A549 (cell line): ENCODE results near the gene TAF7. TPM values are rescaled to one million over a fixed set of nuclear protein-coding genes. Genes with fewer than 3 reads are reported as not detected.

Source experiments
- ATAC-seq, 2 experiments: fragments of 200-7000 bp in 1 of 2; fragments of >200 bp in 1 of 2; cut with Nextera tagmentation in 1 of 2; cut with Tn5 transposase in 1 of 2; 3 replicates each; pipeline versions ENCODE4 v1.8.0 to v1.9.1; 2018 to 2020; ENCODE audit warnings: mild to moderate bottlenecking in 1 of 2, moderate library complexity in 1 of 2
- CTCF ChIA-PET: fragments of 300-600 bp; sonication (Branson Sonifier 250); formaldehyde crosslinking; extraction: SDS; loops from one replicate; lab custom pipeline; 2021; ENCODE audit warnings: antibody characterized with exemption, inconsistent platforms; lab: Yijun Ruan, JAX
- POLR2A ChIA-PET: fragments of 350-600 bp; formaldehyde crosslinking; extraction: SDS; loops from one replicate; lab custom pipeline; 2021; ENCODE audit warnings: antibody characterized with exemption, inconsistent platforms; lab: Yijun Ruan, JAX
- DNase-seq, 2 experiments: peaks; one replicate each; pipeline versions ENCODE4 v3.0.0 to v3.0.0-alpha.2; 2011 to 2016; ENCODE audit warnings: low read depth in 1 of 2, low spot score in 1 of 2
- FAIRE-seq: peaks from 2 replicates; lab custom pipeline; 2011; peaks lifted over from hg19 to GRCh38; lab: Jason Lieb, UNC
- H3K27ac ChIP-seq, 2 experiments: fragments of >200 bp; sonication (Bioruptor Twin); formaldehyde crosslinking; 3 replicates each; pipeline ENCODE4 v1.5.1; 2016 to 2017
- H3K4me1 ChIP-seq: fragments of >200 bp; sonication (Bioruptor Twin); formaldehyde crosslinking; 3 replicates; pipeline ENCODE4 v1.6.1; 2016
- H3K4me2 ChIP-seq: fragments of >200 bp; sonication (Bioruptor Twin); formaldehyde crosslinking; 3 replicates; pipeline ENCODE4 v1.6.1; 2016
- H3K4me3 ChIP-seq: fragments of >200 bp; sonication (Bioruptor Twin); formaldehyde crosslinking; 3 replicates; pipeline ENCODE4 v1.5.1; 2016
- H3K9me3 ChIP-seq: fragments of >200 bp; sonication (Bioruptor Twin); formaldehyde crosslinking; 3 replicates; pipeline ENCODE4 v1.6.1; 2016
- E2F6 ChIP-seq: IDR thresholded peaks from 2 replicates; pipeline ENCODE4 v1.6.1; 2012; ENCODE audit warnings: low read depth, borderline replicate concordance
- EHMT2 ChIP-seq: fragments of 200-600 bp; sonication (generic); IDR thresholded peaks from 2 replicates; pipeline ENCODE4 v1.6.1; 2016; ENCODE audit warnings: antibody characterized with exemption, low read depth, mild to moderate bottlenecking, moderate library complexity
- EP300 ChIP-seq, 2 experiments: fragments of >200 bp; sonication (Bioruptor Twin); formaldehyde crosslinking; IDR thresholded peaks; 2 replicates in 1 of 2; 3 replicates in 1 of 2; pipeline ENCODE4 v1.6.1; 2016 to 2017
- GATA3 ChIP-seq: IDR thresholded peaks from 2 replicates; pipeline ENCODE4 v1.6.1; 2012; ENCODE audit warnings: borderline replicate concordance
- HES2 ChIP-seq: fragments of >200 bp; sonication (Bioruptor Twin); formaldehyde crosslinking; IDR thresholded peaks from 2 replicates; pipeline ENCODE4 v1.6.1; 2016
- HOXB13 ChIP-seq: fragments of 250-450 bp; sonication (Bioruptor Pico); IDR thresholded peaks from 2 replicates; pipeline ENCODE4 v1.5.0; 2020; ENCODE audit warnings: low read depth, mild to moderate bottlenecking, moderate library complexity
- HOXB5 ChIP-seq: fragments of 250-450 bp; sonication (Bioruptor Pico); IDR thresholded peaks from 2 replicates; pipeline ENCODE4 v1.5.0; 2020; ENCODE audit warnings: mild to moderate bottlenecking, moderate library complexity
- JUNB ChIP-seq: fragments of >200 bp; sonication (Bioruptor Twin); formaldehyde crosslinking; IDR thresholded peaks from 2 replicates; pipeline ENCODE4 v1.6.1; 2016
- KDM1A ChIP-seq: fragments of 200-600 bp; sonication (generic); IDR thresholded peaks from 2 replicates; pipeline ENCODE4 v1.6.1; 2016; ENCODE audit warnings: low read depth, mild to moderate bottlenecking
- MAX ChIP-seq: IDR thresholded peaks from 2 replicates; pipeline ENCODE4 v1.6.1; 2012
- NPAS2 ChIP-seq: fragments of 250-450 bp; sonication (Bioruptor Pico); IDR thresholded peaks from 2 replicates; pipeline ENCODE4 v1.8.0; 2022; ENCODE audit warnings: mild to moderate bottlenecking, moderate library complexity, borderline replicate concordance
- RAD21 ChIP-seq, 2 experiments: fragments of >200 bp in 1 of 2; sonication (Bioruptor Twin) in 1 of 2; formaldehyde crosslinking in 1 of 2; IDR thresholded peaks in 1 of 2; conservative IDR thresholded peaks in 1 of 2; 2 replicates in 1 of 2; 3 replicates in 1 of 2; pipeline ENCODE4 v1.6.1; 2012 to 2018; ENCODE audit warnings: inconsistent platforms in 1 of 2
- RFX5 ChIP-seq: fragments of 450-650 bp; IDR thresholded peaks from 2 replicates; pipeline ENCODE4 v1.7.1; 2014; ENCODE audit warnings: antibody characterized with exemption, mild to moderate bottlenecking, moderate library complexity
- TFCP2L1 ChIP-seq: fragments of 250-450 bp; sonication (Bioruptor Pico); IDR thresholded peaks from 2 replicates; pipeline ENCODE4 v1.5.0; 2021; ENCODE audit warnings: mild to moderate bottlenecking
- TP53 ChIP-seq: fragments of 250-450 bp; sonication (Bioruptor Pico); IDR thresholded peaks from 2 replicates; pipeline ENCODE4 v1.5.0; 2021; ENCODE audit warnings: mild to moderate bottlenecking, moderate library complexity
- ZC3H11A ChIP-seq: fragments of 450-650 bp; IDR thresholded peaks from 2 replicates; pipeline ENCODE4 v1.6.1; 2014; ENCODE audit warnings: antibody characterized with exemption, mild to moderate bottlenecking
- WGBS: methylation state at CpG from one replicate; pipeline ENCODE4 v1.1.6; 2017; ENCODE audit errors: missing lambda C conversion rate; 5-methylcytosine and 5-hydroxymethylcytosine counted together
- polyA plus RNA-seq, 4 experiments: library from polyadenylated mRNA; depleted of rRNA in 3 of 4; stranded (reverse); fragments of >200 nt; fragmentation: RNase III in 1 of 4; extraction: RNeasy Plus Mini Kit Qiagen cat#74134 plus additional on column Dnase treatment in 1 of 4; gene quantifications; 2 replicates in 3 of 4; 3 replicates in 1 of 4; pipeline ENCODE4 v1.2.3, GENCODE V29; 2011 to 2017

The TAF7 gene
- polyA plus RNA-seq, 2 of the 4 experiments (the other 2 are of a cell fraction): 67.3 to 90.6 TPM

GRCh38 chr5:141362719-141363118, 42.1 kb upstream of the TAF7 start:
- H3K4me2 ChIP-seq: no peak overlapping the region
- no peak for TF ChIP-seq TFCP2L1 (CRISPR knock-in tag)
- TF ChIP-seq, all 56 proteins: peak for 0
- no peak for DNase-seq
- POLR2A ChIA-PET: no interaction called here
- Histone ChIP-seq H3K27ac (no peak overlapping the region), H3K9me3 (peaks cover 66% of the 10 kb centered on the region), H3K4me1 (no peaks in the 10 kb centered on the region), H3K4me3 (no peak overlapping the region)
- CTCF ChIA-PET: interaction anchor here (1.1 to 1.2 kb wide), 2 partner anchors 15 to 201 kb away, joined by 3 read pairs; no protein-coding TSS in a partner anchor
- no peak for ATAC-seq
- FAIRE-seq: no peak

GRCh38 chr5:141360685-141361084, 40.1 kb upstream of the TAF7 start:
- POLR2A ChIA-PET: no interaction called here
- Histone ChIP-seq H3K4me1 (no peaks in the 10 kb centered on the region), H3K9me3 (peaks cover 69% of the 10 kb centered on the region), H3K4me2 (no peak overlapping the region), H3K27ac (no peak overlapping the region), H3K4me3 (no peak overlapping the region)
- CTCF ChIA-PET: interaction anchor here (1.3 kb wide), 1 partner anchor 10 kb away, joined by 4 read pairs; the partner anchor contains the start of gene PCDHGB1
- no peak for FAIRE-seq
- ATAC-seq: no peak
- DNase-seq: no peak
- no peak for TF ChIP-seq E2F6
- WGBS: 53% methylated on average over 15 of the region's 15 CpGs

- no peak within 1 kb of the TSS for H3K4me3 ChIP-seq
- no peak for FAIRE-seq
- H3K27ac ChIP-seq: no peak within 1 kb of the TSS
Observed at GRCh38 chr5:141359790-141360426, 39.3 kb upstream of the TAF7 start, which contains the start of gene PCDHGB2. TSS of gene PCDHGB2 (plus strand) at chr5:141359994. CDS start at chr5:141360136, 142 bp downstream.

GRCh38 chr5:141356950-141357349, 36.4 kb upstream of the TAF7 start:
- peaks cover 55% of the 10 kb centered on the region for H3K9me3 ChIP-seq
- no peaks in the 10 kb centered on the region for H3K4me1 ChIP-seq
- ATAC-seq (no peak), DNase-seq (no peak), FAIRE-seq (no peak)
- no peak overlapping the region for H3K4me3 ChIP-seq
- WGBS: 19% methylated on average over 6 of the region's 19 CpGs
- no peak overlapping the region for H3K4me2 ChIP-seq
- ChIA-PET POLR2A (no interaction called here), CTCF (interaction anchor here (1.2 kb wide), 1 partner anchor 14 kb away, joined by 3 read pairs; no protein-coding TSS in a partner anchor)
- no peak for TF ChIP-seq EHMT2
- H3K27ac ChIP-seq: no peak overlapping the region

More at GRCh38 chr5:141359790-141360426, 39.3 kb upstream of the TAF7 start, which contains the start of gene PCDHGB2:
- DNase-seq (no peak), ATAC-seq (no peak)
- peaks cover 65% of the 10 kb centered on the region for H3K9me3 ChIP-seq
- CTCF ChIA-PET: interaction anchor here (0.9 to 1.3 kb wide), 2 partner anchors 10 to 204 kb away, joined by 4 to 5 read pairs; partner anchors contain the start of gene PCDHGB1
- 67% methylated on average over 24 of the region's 24 CpGs for WGBS
- POLR2A ChIA-PET: no interaction called here
- TF ChIP-seq ZC3H11A (no peak), TP53 (CRISPR knock-in tag) (no peak), RAD21 (conservative IDR thresholded peaks at IDR 0.05 in 1 of 2, IDR thresholded peaks at IDR 0.05 in 1 of 2) (peak in 1 of 2 experiments; percentile 14; a peak in 1 of 5 replicates)
- H3K4me1 ChIP-seq: no peaks in the 10 kb centered on the region
- no peak within 1 kb of the TSS for H3K4me2 ChIP-seq

- WGBS: 52% methylated on average over 5 of the region's 5 CpGs
- TF ChIP-seq GATA3 (no peak), JUNB (no peak), MAX (no peak), HOXB13 (no peak), EP300 (IDR thresholded peaks at IDR 0.05) (no peak), HOXB5 (CRISPR knock-in tag) (no peak), KDM1A (no peak), RFX5 (no peak), NPAS2 (no peak), ZC3H11A (no peak), HES2 (no peak)
- Histone ChIP-seq H3K4me3 (no peak overlapping the region), H3K4me1 (no peaks in the 10 kb centered on the region), H3K27ac (no peak overlapping the region), H3K4me2 (no peak overlapping the region), H3K9me3 (peaks cover 58% of the 10 kb centered on the region)
- POLR2A ChIA-PET: no interaction called here
- FAIRE-seq: no peak
- no peak for DNase-seq
- CTCF ChIA-PET: interaction anchor here (1.3 to 3.0 kb wide), 4 partner anchors 8 to 211 kb away, joined by 3 to 13 read pairs (median 4); partner anchors contain the start of gene PCDHGA5
- no peak for ATAC-seq
Observed at GRCh38 chr5:141356133-141356532, 35.5 kb upstream of the TAF7 start.
